ENCODE data around the gene INCA1. TPM values are rescaled to one million over a fixed set of nuclear protein-coding genes. Genes with fewer than 3 reads are reported as not detected.

INCA1 gene
- total and polyA plus RNA-seq, 2 of the 13 experiments (the other 11 are each of a cell fraction or from before 2014, with no cell fraction given) = 0.93 to 2.6 TPM

- TF ChIP-seq ZNF317 (CRISPR knock-in tag; IDR thresholded peaks at IDR 0.05) (no peak), ZMYM4 (CRISPR knock-in tag; IDR thresholded peaks at IDR 0.05) (no peak), MXD1 (CRISPR knock-in tag; IDR thresholded peaks at IDR 0.05) (peak; percentile 55; the same call in 1 of the 2 replicates), FOSL2 (CRISPR knock-in tag; IDR thresholded peaks at IDR 0.05) (peak; percentile 19; the same call in 1 of the 2 replicates), PTBP1 (IDR thresholded peaks at IDR 0.05; ENCODE audit: low read depth, low read length, poor library complexity, severe bottlenecking) (no peak), ZUFSP (CRISPR knock-in tag; IDR thresholded peaks at IDR 0.05; ENCODE audit: borderline replicate concordance) (no peak), IRF9 (CRISPR knock-in tag; IDR thresholded peaks at IDR 0.05; ENCODE audit: borderline replicate concordance) (no peak), ERF (CRISPR knock-in tag; IDR thresholded peaks at IDR 0.05) (0 out of 2 replicates have a peak, but pooled peaks have one; percentile 46), ZNF660 (CRISPR knock-in tag; IDR thresholded peaks at IDR 0.05; ENCODE audit: borderline replicate concordance, low read depth) (no peak), TERF1 (CRISPR knock-in tag; IDR thresholded peaks at IDR 0.05) (no peak), SAP130 (CRISPR knock-in tag; IDR thresholded peaks at IDR 0.05; ENCODE audit: low read depth) (peak; percentile 53; the same call in 1 of the 2 replicates), ZGPAT (CRISPR knock-in tag; IDR thresholded peaks at IDR 0.05) (no peak; the same call in 1 of the 2 replicates), ZNF230 (CRISPR knock-in tag; IDR thresholded peaks at IDR 0.05) (no peak; the same call in 1 of the 2 replicates), BORCS8-MEF2B (CRISPR knock-in tag; IDR thresholded peaks at IDR 0.05) (peak; percentile 73), NCOA2 (CRISPR knock-in tag; IDR thresholded peaks at IDR 0.05) (peak; percentile 9; the same call in 1 of the 2 replicates), ZNF672 (CRISPR knock-in tag; IDR thresholded peaks at IDR 0.05) (no peak), NFIC (IDR thresholded peaks at IDR 0.05; ENCODE audit: low read length) (no peak), FOXO4 (CRISPR knock-in tag; conservative IDR thresholded peaks at IDR 0.05) (no peak), TSC22D2 (CRISPR knock-in tag; IDR thresholded peaks at IDR 0.05; ENCODE audit: borderline replicate concordance) (0 out of 2 replicates have a peak, but pooled peaks have one; percentile 57), TFDP1 (CRISPR knock-in tag; IDR thresholded peaks at IDR 0.05; ENCODE audit: borderline replicate concordance) (peak; percentile 57; the same call in 1 of the 2 replicates)
These were observed 30.3 kb downstream of the INCA1 start (continued) for GRCh38 chr17:4966844-4967538.

All from HepG2 (cell line).